ENCODE measurements around the gene FAM124A. TPM values are rescaled to one million over a fixed set of nuclear protein-coding genes. Genes with fewer than 3 reads are reported as not detected.

Gene FAM124A
- total RNA-seq, 3 donors from 2014 or later: 1.2 to 15.2 (median 2.1) TPM

DNA sequence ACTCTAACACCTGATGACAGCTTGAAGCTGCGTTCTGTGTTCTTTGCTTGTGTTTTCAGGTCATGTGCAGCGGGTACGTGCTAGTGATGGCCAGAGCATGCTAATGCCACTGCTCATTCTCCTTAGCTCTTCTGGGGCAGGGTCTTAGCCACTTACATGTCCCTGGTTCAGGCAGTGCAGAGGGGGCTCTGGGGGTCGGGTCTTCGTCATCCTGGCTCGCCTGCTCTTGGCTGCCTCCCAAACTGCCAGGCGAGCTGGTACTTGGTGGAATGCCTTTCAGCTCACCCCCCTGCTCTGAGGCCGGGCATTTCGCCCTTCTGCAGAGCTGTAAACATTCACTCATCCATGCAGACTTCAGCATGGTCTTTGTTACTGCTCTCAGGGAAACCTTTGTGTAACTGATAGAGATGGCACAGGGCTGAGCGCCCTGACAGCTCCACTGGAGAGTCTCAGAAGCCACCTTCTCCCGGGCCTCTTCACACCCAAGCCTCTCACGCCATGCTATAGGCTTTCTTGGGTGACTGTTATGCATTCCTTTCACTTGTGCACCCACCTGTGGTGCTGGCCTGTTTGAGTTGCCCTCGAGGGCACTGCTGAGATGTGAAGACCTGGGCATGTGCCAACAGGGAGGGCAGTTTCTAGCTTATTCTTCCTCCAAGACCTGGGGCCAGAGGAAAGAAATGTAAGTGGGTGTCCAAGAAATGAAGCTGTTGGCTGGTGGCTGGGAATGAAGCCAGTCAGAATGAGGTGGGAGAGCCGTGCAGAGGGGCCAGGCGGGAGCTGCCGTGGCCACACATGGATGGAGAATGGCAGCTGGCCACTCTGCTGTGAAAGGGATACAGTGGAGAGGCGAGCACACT lies 24.4 kb downstream of the FAM124A start:
- Histone ChIP-seq H3K9me3 (no peaks in the 10 kb centered on the region), H3K36me3 (ENCODE audit: low read depth) (no peaks in the 10 kb centered on the region), H3K4me1 (ENCODE audit: low read depth) (no peaks in the 10 kb centered on the region), H3K4me3 (no peak overlapping the region)
- DNase-seq (no peak), ATAC-seq (no peak)
- intact Hi-C loops (cut with DNase I, micrococcal nuclease): no loop called here
- TF ChIP-seq CTCF (IDR thresholded peaks at IDR 0.05): no peak

DNA sequence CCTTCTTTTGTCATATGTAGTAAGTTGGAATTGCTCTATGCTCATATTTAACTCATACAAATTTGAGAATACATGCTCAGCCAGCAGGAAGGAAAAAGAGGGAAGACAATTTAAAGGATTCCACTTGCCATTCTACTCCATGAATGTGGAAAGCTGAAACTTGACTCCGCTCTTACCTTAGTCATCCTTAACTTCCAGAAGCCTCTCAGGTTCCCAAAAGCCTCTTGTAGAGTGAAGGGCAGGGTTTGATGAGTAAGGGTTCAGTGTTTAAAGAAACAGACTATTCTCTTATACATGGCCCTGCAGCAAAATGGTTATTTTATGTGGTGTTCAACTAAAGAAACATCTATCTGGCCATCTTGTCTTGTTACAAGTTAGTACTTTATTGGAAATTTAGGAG lies 27.1 kb downstream of the FAM124A start:
- DNase-seq (no peak), ATAC-seq (no peak)
- Histone ChIP-seq H3K9me3 (no peaks in the 10 kb centered on the region), H3K36me3 (ENCODE audit: low read depth) (no peaks in the 10 kb centered on the region), H3K4me3 (no peak overlapping the region), H3K4me1 (ENCODE audit: low read depth) (no peaks in the 10 kb centered on the region)
- no peak for TF ChIP-seq CTCF (IDR thresholded peaks at IDR 0.05)
- intact Hi-C loops (cut with DNase I, micrococcal nuclease): no loop called here

DNA sequence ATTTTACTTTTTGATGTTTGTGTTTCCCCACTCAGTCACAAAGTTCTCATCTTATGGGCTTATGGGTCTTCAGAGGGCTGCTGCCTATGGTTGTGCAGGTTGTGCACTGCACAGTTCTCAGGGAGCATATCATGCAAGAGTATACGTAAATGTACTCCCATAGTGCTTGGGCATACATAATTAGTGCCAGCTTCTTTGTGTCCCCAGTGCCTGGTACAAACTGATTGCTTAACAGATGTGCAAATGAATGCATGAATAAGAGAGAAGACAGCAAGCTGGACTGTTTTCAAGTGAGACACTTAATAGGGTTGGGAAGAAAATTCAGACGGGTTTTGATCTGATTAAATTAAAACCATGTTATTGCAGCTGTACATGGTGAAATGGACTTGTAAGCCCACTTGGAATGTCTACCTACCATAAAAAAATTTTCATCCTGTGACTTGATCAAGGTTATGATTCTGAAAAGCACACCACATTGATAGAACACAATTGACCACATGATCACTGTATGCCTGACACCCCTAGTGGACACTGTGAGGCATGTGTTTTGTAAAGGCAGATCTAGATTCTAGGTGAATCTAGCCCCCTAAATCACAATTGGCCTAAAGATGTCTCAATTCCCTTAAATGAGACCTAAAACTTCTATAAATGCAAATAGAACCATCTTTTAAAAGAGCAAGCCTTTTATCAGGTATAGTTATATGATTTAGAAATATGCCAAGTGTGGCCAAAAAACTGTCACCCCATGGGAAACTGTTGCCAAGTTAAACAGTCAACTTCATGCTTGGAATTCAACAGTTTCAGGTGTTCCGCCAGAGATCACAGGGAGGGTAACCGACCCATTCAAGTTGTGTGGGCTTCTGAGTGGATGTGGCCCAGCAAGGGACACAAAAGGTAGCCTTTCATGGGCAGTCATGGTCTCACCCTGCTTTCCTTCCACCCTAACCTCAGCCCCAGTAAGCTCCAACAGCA lies 27.9 kb downstream of the FAM124A start:
- intact Hi-C loops (cut with DNase I, micrococcal nuclease): no loop called here
- Histone ChIP-seq H3K4me1 (ENCODE audit: low read depth) (no peaks in the 10 kb centered on the region), H3K9me3 (no peaks in the 10 kb centered on the region), H3K4me3 (no peak overlapping the region), H3K36me3 (ENCODE audit: low read depth) (no peaks in the 10 kb centered on the region)
- ATAC-seq (no peak), DNase-seq (no peak)
- TF ChIP-seq CTCF (IDR thresholded peaks at IDR 0.05): no peak

GRCh38 chr13:51251480-51251879 lies 29.3 kb downstream of the FAM124A start:
- Histone ChIP-seq H3K4me3 (no peak overlapping the region), H3K4me1 (ENCODE audit: low read depth) (no peaks in the 10 kb centered on the region), H3K36me3 (ENCODE audit: low read depth) (no peaks in the 10 kb centered on the region), H3K9me3 (no peaks in the 10 kb centered on the region)
- TF ChIP-seq CTCF (IDR thresholded peaks at IDR 0.05): no peak
- DNase-seq: no peak
- no peak for ATAC-seq
- intact Hi-C loops (cut with DNase I, micrococcal nuclease): no loop called here

GRCh38 chr13:51252954-51253532 lies 30.8 kb downstream of the FAM124A start:
- intact Hi-C loops (cut with DNase I, micrococcal nuclease): no loop called here
- Histone ChIP-seq H3K4me3 (no peak overlapping the region), H3K4me1 (ENCODE audit: low read depth) (no peaks in the 10 kb centered on the region), H3K9me3 (no peaks in the 10 kb centered on the region), H3K36me3 (ENCODE audit: low read depth) (no peaks in the 10 kb centered on the region)
- TF ChIP-seq CTCF (IDR thresholded peaks at IDR 0.05): no peak
- ATAC-seq (no peak), DNase-seq (no peak)
